LNCAP (cell line): ENCODE data around the gene RPL36.

Source experiments
- CTCF ChIP-seq: fragments of 450-650 bp; IDR thresholded peaks from 2 replicates; pipeline ENCODE4 v1.5.1; 2017; ENCODE audit warnings: mild to moderate bottlenecking

RPL36 gene

GRCh38 chr19:5665781-5666513 lies 24.1 kb upstream of the RPL36 start:
- TF ChIP-seq CTCF: no peak; the same call in 1 of the 2 replicates

- no peak for TF ChIP-seq CTCF
Measured at GRCh38 chr19:5666921-5667610, 23.0 kb upstream of the RPL36 start.

- no peak for TF ChIP-seq CTCF
Measured at GRCh38 chr19:5667751-5668271, 22.3 kb upstream of the RPL36 start.

GRCh38 chr19:5669212-5669611 lies 20.9 kb upstream of the RPL36 start:
- no peak for TF ChIP-seq CTCF

GRCh38 chr19:5671600-5671999 lies 18.5 kb upstream of the RPL36 start:
- no peak for TF ChIP-seq CTCF

- no peak for TF ChIP-seq CTCF
Measured at GRCh38 chr19:5672708-5673459, 17.2 kb upstream of the RPL36 start.

- TF ChIP-seq CTCF: no peak
Measured at GRCh38 chr19:5673752-5674151, 16.3 kb upstream of the RPL36 start.
